Tibial artery (tissue), 4 donors: ENCODE results near the gene IRF7.
A peak's percentile ranks its signal among the peaks of the same experiment; 100 is the strongest.

Experiments
- DNase-seq, 2 donors: peaks; one replicate each; pipeline ENCODE4 v3.0.0-alpha.2; 2019
- H3K27ac ChIP-seq, 2 donors: fragments of 200-600 bp; sonication (generic) in 1 of 2; 1 replicate in 1 of 2; 2 replicates in 1 of 2; pipeline ENCODE4 v1.5.1; 2018 to 2019; ENCODE audit warnings: mild to moderate bottlenecking in 1 of 2
- H3K27me3 ChIP-seq, 2 donors: fragments of 200-600 bp; sonication (generic) in 1 of 2; one replicate each; pipeline versions ENCODE4 v1.5.1 to v1.6.0; 2016 to 2019
- H3K36me3 ChIP-seq, 3 donors: fragments of 200-600 bp; sonication (generic) in 2 of 3; one replicate each; pipeline ENCODE4 v1.5.1; 2016 to 2019; ENCODE audit warnings: mild to moderate bottlenecking in 2 of 3
- H3K4me1 ChIP-seq, 4 donors: fragments of 200-600 bp; sonication (generic) in 2 of 4; 1 replicate in 3 of 4; 2 replicates in 1 of 4; pipeline ENCODE4 v1.5.1; 2016 to 2019
- H3K4me3 ChIP-seq, 2 donors: fragments of 200-600 bp; sonication (generic) in 1 of 2; 1 replicate in 1 of 2; 2 replicates in 1 of 2; pipeline ENCODE4 v1.5.1; 2018 to 2019; ENCODE audit warnings: mild to moderate bottlenecking in 2 of 2
- H3K9me3 ChIP-seq, 3 donors: fragments of 200-600 bp; sonication (generic) in 1 of 3; one replicate each; pipeline ENCODE4 v1.5.1; 2016 to 2019
- CTCF ChIP-seq, 2 experiments: fragments of 200-600 bp in 1 of 2; fragments of 450-650 bp in 1 of 2; IDR thresholded peaks; one replicate each; pipeline ENCODE4 v1.5.1; 2017 to 2019; ENCODE audit warnings: antibody characterized with exemption in 2 of 2, mild to moderate bottlenecking in 1 of 2, moderate library complexity in 1 of 2
- intact Hi-C: fragments of 100-400 bp; cut with DNase I; formaldehyde crosslinking; loops from one replicate; pipeline ENCODE4 v1.15.0; 2023; ENCODE audit warnings: low total_unique reads

The IRF7 gene

GRCh38 chr11:625636-626268, 10.0 kb upstream of the IRF7 start:
- Histone ChIP-seq H3K4me1 (peaks cover 0 to 7% (median 3%) of the 10 kb centered on the region in 4 donors), H3K4me3 (no peak overlapping the region), H3K36me3 (peaks cover 0 to 35% (median 0%) of the 10 kb centered on the region in 3 donors), H3K27me3 (peaks cover 0 to 5% of the 10 kb centered on the region in 2 donors), H3K9me3 (no peaks in the 10 kb centered on the region), H3K27ac (no peak overlapping the region)
- intact Hi-C loops: no loop called here
- TF ChIP-seq CTCF (IDR thresholded peaks at IDR 0.05): no peak
- DNase-seq: peak in 1 of 2 donors; percentile 65

GRCh38 chr11:624705-625635, 9.2 kb upstream of the IRF7 start, which contains the start of gene CDHR5:
CDHR5 (minus strand) TSS chr11:624955; CDS start chr11:624902, 53 bp downstream.
- DNase-seq: no peak
- Histone ChIP-seq H3K27ac (no peak within 1 kb of the TSS), H3K27me3 (peaks cover 0 to 5% of the 10 kb centered on the region in 2 donors), H3K36me3 (peaks cover 0 to 35% (median 0%) of the 10 kb centered on the region in 3 donors), H3K9me3 (no peaks in the 10 kb centered on the region), H3K4me3 (no peak within 1 kb of the TSS), H3K4me1 (peaks cover 0 to 7% (median 3%) of the 10 kb centered on the region in 4 donors)
- intact Hi-C loops: no loop called here
- no peak for TF ChIP-seq CTCF (IDR thresholded peaks at IDR 0.05)

GRCh38 chr11:623999-624704, 8.4 kb upstream of the IRF7 start:
- intact Hi-C loops: no loop called here
- Histone ChIP-seq H3K36me3 (peaks cover 0 to 35% (median 0%) of the 10 kb centered on the region in 3 donors), H3K4me1 (peaks cover 0 to 7% (median 3%) of the 10 kb centered on the region in 4 donors), H3K4me3 (no peak overlapping the region), H3K27ac (no peak overlapping the region), H3K27me3 (peaks cover 0 to 5% of the 10 kb centered on the region in 2 donors), H3K9me3 (no peaks in the 10 kb centered on the region)
- TF ChIP-seq CTCF (IDR thresholded peaks at IDR 0.05): no peak
- peak in 1 of 2 donors; percentile 64 for DNase-seq

GRCh38 chr11:623349-623869, 7.7 kb upstream of the IRF7 start:
- Histone ChIP-seq H3K27me3 (peaks cover 0 to 5% of the 10 kb centered on the region in 2 donors), H3K36me3 (peaks cover 0 to 40% (median 0%) of the 10 kb centered on the region in 3 donors), H3K4me3 (no peak overlapping the region), H3K27ac (no peak overlapping the region), H3K4me1 (peaks cover 0 to 7% (median 2%) of the 10 kb centered on the region in 4 donors), H3K9me3 (no peaks in the 10 kb centered on the region)
- intact Hi-C loops: no loop called here
- DNase-seq: no peak
- TF ChIP-seq CTCF (IDR thresholded peaks at IDR 0.05): no peak

GRCh38 chr11:621838-622237, 6.1 kb upstream of the IRF7 start:
- Histone ChIP-seq H3K27ac (no peak overlapping the region), H3K4me1 (peaks cover 0 to 7% (median 1%) of the 10 kb centered on the region in 4 donors), H3K9me3 (no peaks in the 10 kb centered on the region), H3K4me3 (no peak overlapping the region), H3K27me3 (peaks cover 0 to 5% of the 10 kb centered on the region in 2 donors), H3K36me3 (peaks cover 0 to 46% (median 5%) of the 10 kb centered on the region in 3 donors)
- DNase-seq: no peak
- intact Hi-C loops: no loop called here
- no peak for TF ChIP-seq CTCF (IDR thresholded peaks at IDR 0.05)
